WTC11 (cell line): ENCODE data around the gene COL4A1. TPM values are rescaled to one million over a fixed set of nuclear protein-coding genes. Genes with fewer than 3 reads are reported as not detected.

Source experiments
- ATAC-seq: fragments of 200-7000 bp; cut with Tn5 transposase; 2 replicates; pipeline ENCODE4 v1.10.0; 2021; ENCODE audit warnings: mild to moderate bottlenecking, moderate library complexity
- CTCF ChIA-PET: fragments of 300-600 bp; sonication (Branson Sonifier 250); formaldehyde crosslinking; loops from one replicate; lab custom pipeline; 2021; ENCODE audit warnings: antibody characterized with exemption; lab: Charles Lee
- POLR2A ChIA-PET: fragments of 350-600 bp; sonication (Branson Sonifier 250); formaldehyde crosslinking; loops from one replicate; lab custom pipeline; 2021; ENCODE audit warnings: antibody characterized with exemption; lab: Charles Lee
- DNase-seq: peaks from one replicate; pipeline ENCODE4 v3.0.0; 2021; ENCODE audit warnings: low spot score
- H3K27ac Mint-ChIP-seq: 2 replicates; pipeline ENCODE4 v1.8.0; 2021; ENCODE audit warnings: mixed read lengths
- H3K27me3 Mint-ChIP-seq: 2 replicates; pipeline ENCODE4 v1.8.0; 2021; ENCODE audit warnings: low read depth, mild to moderate bottlenecking, moderate library complexity, mixed read lengths
- H3K36me3 Mint-ChIP-seq: 2 replicates; pipeline ENCODE4 v1.8.0; 2021; ENCODE audit warnings: mixed read lengths
- H3K4me1 Mint-ChIP-seq: 2 replicates; pipeline ENCODE4 v1.8.0; 2022; ENCODE audit warnings: mixed read lengths
- H3K4me3 Mint-ChIP-seq: 2 replicates; pipeline ENCODE4 v1.8.0; 2021; ENCODE audit warnings: mild to moderate bottlenecking, moderate library complexity, mixed read lengths
- H3K9me3 Mint-ChIP-seq: 2 replicates; pipeline ENCODE4 v1.8.0; 2021; ENCODE audit warnings: mixed read lengths
- E2F4 ChIP-seq: sonication (generic); formaldehyde crosslinking; IDR thresholded peaks from 2 replicates; pipeline ENCODE4 v1.8.1; 2022; ENCODE audit warnings: low read depth, mild to moderate bottlenecking, moderate library complexity, missing genetic modification reagents, borderline replicate concordance
- ELF4 ChIP-seq: sonication (generic); formaldehyde crosslinking; IDR thresholded peaks from 2 replicates; pipeline ENCODE4 v1.8.1; 2022; ENCODE audit warnings: low read depth, mild to moderate bottlenecking, moderate library complexity, missing genetic modification reagents
- ETV6 ChIP-seq: sonication (generic); formaldehyde crosslinking; IDR thresholded peaks from 2 replicates; pipeline ENCODE4 v1.8.1; 2022; ENCODE audit warnings: mild to moderate bottlenecking, missing genetic modification reagents
- GRHL2 ChIP-seq: fragments of 250-450 bp; sonication (Bioruptor Pico); IDR thresholded peaks from 2 replicates; pipeline ENCODE4 v1.8.0; 2022; ENCODE audit warnings: mild to moderate bottlenecking, moderate library complexity; ENCODE audit not compliant: insufficient replicate concordance, severe bottlenecking
- MYBL2 ChIP-seq: sonication (generic); formaldehyde crosslinking; IDR thresholded peaks from 2 replicates; pipeline ENCODE4 v1.8.1; 2023; ENCODE audit warnings: mild to moderate bottlenecking, moderate library complexity, missing genetic modification reagents
- NR3C1 ChIP-seq: sonication (generic); formaldehyde crosslinking; conservative IDR thresholded peaks from 2 replicates; pipeline ENCODE4 v1.8.1; 2023; ENCODE audit warnings: low read depth, mild to moderate bottlenecking, missing genetic modification reagents
- RELA ChIP-seq: sonication (generic); formaldehyde crosslinking; IDR thresholded peaks from 2 replicates; pipeline ENCODE4 v1.8.1; 2022; ENCODE audit warnings: missing genetic modification reagents, mild to moderate bottlenecking, borderline replicate concordance
- TEAD1 ChIP-seq: sonication (generic); formaldehyde crosslinking; IDR thresholded peaks from 2 replicates; pipeline ENCODE4 v1.8.0; 2022; ENCODE audit warnings: mild to moderate bottlenecking, missing genetic modification reagents
- ZBTB21 ChIP-seq: sonication (generic); formaldehyde crosslinking; IDR thresholded peaks from 2 replicates; pipeline ENCODE4 v1.8.1; 2023; ENCODE audit warnings: mild to moderate bottlenecking, missing genetic modification reagents, borderline replicate concordance
- ZBTB43 ChIP-seq: sonication (generic); formaldehyde crosslinking; IDR thresholded peaks from 2 replicates; pipeline ENCODE4 v1.8.1; 2023; ENCODE audit warnings: mild to moderate bottlenecking, missing genetic modification reagents
- ZNF219 ChIP-seq: sonication (generic); formaldehyde crosslinking; IDR thresholded peaks from 2 replicates; pipeline ENCODE4 v1.8.0; 2023; ENCODE audit warnings: missing genetic modification reagents, mild to moderate bottlenecking, borderline replicate concordance
- ZNF396 ChIP-seq: fragments of 250-450 bp; sonication (Bioruptor Pico); IDR thresholded peaks from 2 replicates; pipeline ENCODE4 v1.8.0; 2021; ENCODE audit warnings: mild to moderate bottlenecking, moderate library complexity, borderline replicate concordance
- ZNF532 ChIP-seq: fragments of 250-450 bp; sonication (Bioruptor Pico); IDR thresholded peaks from 2 replicates; pipeline ENCODE4 v1.9.0; 2021; ENCODE audit warnings: mild to moderate bottlenecking, borderline replicate concordance
- total RNA-seq: library from RNA; stranded (reverse); gene quantifications from 3 replicates; pipeline ENCODE4 v1.2.3, GENCODE V29; 2021
- TF ChIP-seq, protein P1 (sequence below): sonication (generic); formaldehyde crosslinking; IDR thresholded peaks from 2 replicates; pipeline ENCODE4 v1.8.1; 2023; ENCODE audit warnings: mild to moderate bottlenecking, missing genetic modification reagents, moderate library complexity

The COL4A1 gene
- total RNA-seq, 1 experiment from 2014 or later, result 89.6 TPM

DNA sequence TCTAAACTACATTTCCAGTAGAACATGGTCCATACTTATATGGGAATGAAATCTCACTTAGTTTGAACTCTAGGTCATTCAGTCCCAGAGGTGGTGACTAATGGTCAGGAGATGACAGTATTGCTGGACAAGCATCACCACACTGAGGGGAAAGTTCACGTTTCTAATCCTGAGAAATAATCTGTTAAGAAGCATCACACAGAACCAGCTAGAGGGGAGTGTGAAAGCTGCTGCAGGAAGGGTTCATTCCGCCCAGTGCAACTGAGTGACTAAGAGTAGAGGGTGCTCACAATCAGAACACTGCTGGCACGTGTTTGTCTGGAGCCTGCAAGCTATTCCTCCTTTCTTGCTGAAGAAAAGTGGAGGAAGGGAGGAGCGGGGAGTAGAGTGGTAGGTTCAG lies 2.7 kb downstream of the COL4A1 start (continued):
- no peak for TF ChIP-seq ZNF532 (CRISPR knock-in tag)
- no peak for TF ChIP-seq NR3C1

GRCh38 chr13:110303644-110304043 lies 3.3 kb downstream of the COL4A1 start:
- no peaks in the 10 kb centered on the region for H3K9me3 Mint-ChIP-seq
- no peak for DNase-seq
- ATAC-seq, result no peak
- peaks cover 27% of the 10 kb centered on the region for H3K27me3 Mint-ChIP-seq
- H3K4me3 Mint-ChIP-seq, result no peak overlapping the region
- peaks cover 43% of the 10 kb centered on the region for H3K4me1 Mint-ChIP-seq
- H3K36me3 Mint-ChIP-seq, result no peaks in the 10 kb centered on the region
- TF ChIP-seq ZBTB21, result no peak
- no peak for TF ChIP-seq RELA (CRISPR knock-in tag)
- no peak for TF ChIP-seq ZNF532 (CRISPR knock-in tag)
- TF ChIP-seq, protein P1, sequence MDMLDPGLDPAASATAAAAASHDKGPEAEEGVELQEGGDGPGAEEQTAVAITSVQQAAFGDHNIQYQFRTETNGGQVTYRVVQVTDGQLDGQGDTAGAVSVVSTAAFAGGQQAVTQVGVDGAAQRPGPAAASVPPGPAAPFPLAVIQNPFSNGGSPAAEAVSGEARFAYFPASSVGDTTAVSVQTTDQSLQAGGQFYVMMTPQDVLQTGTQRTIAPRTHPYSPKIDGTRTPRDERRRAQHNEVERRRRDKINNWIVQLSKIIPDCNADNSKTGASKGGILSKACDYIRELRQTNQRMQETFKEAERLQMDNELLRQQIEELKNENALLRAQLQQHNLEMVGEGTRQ (CRISPR knock-in tag), result no peak
- TF ChIP-seq E2F4 (CRISPR knock-in tag), result no peak
- TF ChIP-seq ZNF396, result no peak
- no peak for TF ChIP-seq ETV6
- TF ChIP-seq GRHL2 (CRISPR knock-in tag), result no peak
- no peak for TF ChIP-seq ELF4 (CRISPR knock-in tag)
- TF ChIP-seq ZNF219, result no peak
- no peak for TF ChIP-seq TEAD1 (CRISPR knock-in tag)
- no peak for TF ChIP-seq MYBL2 (CRISPR knock-in tag)
- TF ChIP-seq ZBTB43, result no peak
- ChIA-PET CTCF (interaction anchor here (1.7 kb wide), 1 partner anchor 49 kb away, joined by 5 read pairs; no protein-coding TSS in a partner anchor), POLR2A (no interaction called here)
- no peak overlapping the region for H3K27ac Mint-ChIP-seq
